GM23338 (cell line): ENCODE data around the gene CEP85. TPM values are rescaled to one million over a fixed set of nuclear protein-coding genes. Genes with fewer than 3 reads are reported as not detected.

Experiments used
- ATAC-seq: fragments of 200-7000 bp; cut with Tn5 transposase; 3 replicates; pipeline ENCODE4 v1.9.1; 2020
- DNase-seq: peaks from one replicate; pipeline ENCODE4 v3.0.0-alpha.2; 2015; ENCODE audit warnings: low spot score
- H2AFZ ChIP-seq: fragments of 200-600 bp; sonication (generic); 2 replicates; pipeline ENCODE4 v1.8.0; 2016; ENCODE audit warnings: antibody characterized with exemption, mild to moderate bottlenecking, moderate library complexity
- H3F3A ChIP-seq: fragments of 200-600 bp; sonication (generic); replicated peaks from 2 replicates; pipeline ENCODE4 v1.8.0; 2017; ENCODE audit warnings: antibody characterized with exemption, mixed run types, low read depth
- H3K27ac ChIP-seq: fragments of 200-600 bp; sonication (generic); 2 replicates; pipeline ENCODE4 v1.6.1; 2016; ENCODE audit warnings: low read depth
- H3K27me3 ChIP-seq: fragments of 200-600 bp; sonication (generic); 2 replicates; pipeline ENCODE4 v1.8.0; 2016; ENCODE audit warnings: mild to moderate bottlenecking, mixed run types, moderate library complexity; ENCODE audit not compliant: insufficient read depth
- H3K36me3 ChIP-seq: fragments of 200-600 bp; sonication (generic); 2 replicates; pipeline ENCODE4 v1.8.0; 2016; ENCODE audit warnings: mild to moderate bottlenecking; ENCODE audit not compliant: insufficient read depth
- H3K4me1 ChIP-seq: fragments of 200-600 bp; sonication (generic); 2 replicates; pipeline ENCODE4 v1.8.0; 2016; ENCODE audit warnings: mild to moderate bottlenecking, moderate library complexity; ENCODE audit not compliant: insufficient read depth
- H3K4me2 ChIP-seq: fragments of 200-600 bp; sonication (generic); 2 replicates; pipeline ENCODE4 v1.7.1; 2017; ENCODE audit warnings: mixed run types
- H3K4me3 ChIP-seq: fragments of 200-600 bp; sonication (generic); 2 replicates; pipeline ENCODE4 v1.6.1; 2016; ENCODE audit warnings: mixed run types
- H3K79me2 ChIP-seq: fragments of 200-600 bp; sonication (generic); replicated peaks from 2 replicates; pipeline ENCODE4 v1.8.0; 2017; ENCODE audit warnings: mild to moderate bottlenecking; ENCODE audit not compliant: insufficient read depth
- H3K9me2 ChIP-seq: fragments of 200-600 bp; sonication (generic); 2 replicates; pipeline ENCODE4 v1.8.0; 2017; ENCODE audit not compliant: insufficient read depth
- H4K20me1 ChIP-seq: fragments of 200-600 bp; sonication (generic); replicated peaks from 2 replicates; pipeline ENCODE4 v1.8.0; 2017; ENCODE audit warnings: mild to moderate bottlenecking; ENCODE audit not compliant: insufficient read depth
- H3K27ac Mint-ChIP-seq: 2 replicates; pipeline ENCODE4 v1.8.0; 2020; ENCODE audit warnings: inconsistent platforms, mild to moderate bottlenecking, moderate library complexity, mixed read lengths
- H3K27me3 Mint-ChIP-seq: 3 replicates; pipeline ENCODE4 v1.8.0; 2022; ENCODE audit warnings: low read depth, mild to moderate bottlenecking, moderate library complexity, mixed read lengths, inconsistent platforms; ENCODE audit not compliant: insufficient read depth, poor library complexity
- H3K36me3 Mint-ChIP-seq: 3 replicates; pipeline ENCODE4 v1.8.0; 2021; ENCODE audit warnings: low read depth, mild to moderate bottlenecking, inconsistent platforms, moderate library complexity, mixed read lengths
- H3K4me1 Mint-ChIP-seq: 3 replicates; pipeline ENCODE4 v1.8.0; 2020; ENCODE audit warnings: mild to moderate bottlenecking, inconsistent platforms, mixed read lengths
- H3K4me3 Mint-ChIP-seq: 3 replicates; pipeline ENCODE4 v1.8.0; 2021; ENCODE audit warnings: moderate library complexity, mild to moderate bottlenecking, inconsistent platforms, mixed read lengths
- H3K9me3 Mint-ChIP-seq: 3 replicates; pipeline ENCODE4 v1.8.0; 2020; ENCODE audit warnings: moderate library complexity, mild to moderate bottlenecking, inconsistent platforms, mixed read lengths
- CREB1 ChIP-seq: fragments of 250-450 bp; sonication (Bioruptor Pico); IDR thresholded peaks from 2 replicates; pipeline ENCODE4 v1.5.0; 2020; ENCODE audit warnings: low read depth, mild to moderate bottlenecking, moderate library complexity
- CTCF ChIP-seq, 2 experiments: fragments of 200-600 bp in 1 of 2; sonication (generic) in 1 of 2; conservative IDR thresholded peaks; 2 replicates each; pipeline versions ENCODE4 v1.5.1 to v1.6.1; 2016 to 2017; ENCODE audit warnings: antibody characterized with exemption in 2 of 2, low read depth in 2 of 2, mild to moderate bottlenecking in 2 of 2, moderate library complexity in 1 of 2
- ETS1 ChIP-seq: IDR thresholded peaks from 2 replicates; pipeline ENCODE4 v1.6.1; 2016; ENCODE audit warnings: antibody characterized with exemption
- EZH2 ChIP-seq: fragments of 200-600 bp; sonication (generic); IDR thresholded peaks from one replicate; pipeline ENCODE4 v1.8.0; 2017; ENCODE audit warnings: antibody characterized with exemption, mild to moderate bottlenecking, low read depth; ENCODE audit not compliant: unreplicated experiment
- EZH2phosphoT487 ChIP-seq: fragments of 200-600 bp; sonication (generic); IDR thresholded peaks from one replicate; pipeline ENCODE4 v1.8.1; 2018; ENCODE audit warnings: antibody characterized with exemption; ENCODE audit not compliant: unreplicated experiment
- JUNB ChIP-seq: IDR thresholded peaks from one replicate; pipeline ENCODE4 v1.6.1; 2016; ENCODE audit warnings: antibody characterized with exemption; ENCODE audit not compliant: unreplicated experiment
- NANOG ChIP-seq: IDR thresholded peaks from 2 replicates; pipeline ENCODE4 v1.6.1; 2016; ENCODE audit warnings: antibody characterized with exemption, borderline replicate concordance
- POLR2AphosphoS5 ChIP-seq: IDR thresholded peaks from 2 replicates; pipeline ENCODE4 v1.6.1; 2016; ENCODE audit warnings: antibody characterized with exemption, low read depth
- REST ChIP-seq: IDR thresholded peaks from one replicate; pipeline ENCODE4 v1.6.1; 2018; ENCODE audit warnings: antibody characterized with exemption; ENCODE audit not compliant: unreplicated experiment
- STAT1 ChIP-seq: IDR thresholded peaks from one replicate; pipeline ENCODE4 v1.6.1; 2016; ENCODE audit warnings: antibody characterized with exemption; ENCODE audit not compliant: unreplicated experiment
- ZNF114 ChIP-seq: fragments of 250-450 bp; sonication (Bioruptor Pico); IDR thresholded peaks from 2 replicates; pipeline ENCODE4 v1.5.0; 2020; ENCODE audit warnings: mild to moderate bottlenecking, moderate library complexity
- ZNF331 ChIP-seq: fragments of 250-450 bp; sonication (Bioruptor Pico); IDR thresholded peaks from 2 replicates; pipeline ENCODE4 v1.5.0; 2020; ENCODE audit warnings: low read depth, mild to moderate bottlenecking, moderate library complexity
- polyA plus RNA-seq: library from polyadenylated mRNA; unstranded; fragments of >200 nt; fragmentation: Nextera tagmentation; extraction: Ambion mirVana; gene quantifications from 2 replicates; pipeline ENCODE4 v1.2.1, GENCODE V29; 2016
- total RNA-seq: library from RNA; depleted of rRNA; stranded (reverse); fragments of >200 nt; shearing (Covaris generic); gene quantifications from 2 replicates; pipeline ENCODE4 v1.2.3, GENCODE V29; 2014

CEP85 gene
- total and polyA plus RNA-seq, 2 experiments from 2014 or later, result 12.8 to 36.8 TPM

- H3K36me3 Mint-ChIP-seq, result peaks cover 5% of the 10 kb centered on the region; the same call in 1 of the 3 replicates
- H3F3A ChIP-seq, result 0 out of 2 replicates have a peak, but pooled peaks cover 4% of the 10 kb centered on the region
- no peak overlapping the region for H3K4me3 Mint-ChIP-seq
- H3K4me3 ChIP-seq, result no peak overlapping the region
- no peak overlapping the region for H3K4me2 ChIP-seq
- H3K79me2 ChIP-seq, result no peaks in the 10 kb centered on the region
- H2AFZ ChIP-seq, result no peak overlapping the region
- ATAC-seq, result no peak
- H4K20me1 ChIP-seq, result no peaks in the 10 kb centered on the region
- H3K27ac Mint-ChIP-seq, result no peak overlapping the region
- TF ChIP-seq EZH2phosphoT487 (no peak), POLR2AphosphoS5 (no peak), EZH2 (no peak), JUNB (no peak), NANOG (no peak), ETS1 (no peak), ZNF331 (no peak)
- no peaks in the 10 kb centered on the region; the same call in 2 of the 3 replicates for H3K9me3 Mint-ChIP-seq
- H3K9me2 ChIP-seq, result no peaks in the 10 kb centered on the region
- no peak for DNase-seq
- H3K27me3 Mint-ChIP-seq, result peaks cover 12% of the 10 kb centered on the region
- H3K36me3 ChIP-seq, result no peaks in the 10 kb centered on the region
- no peaks in the 10 kb centered on the region for H3K27me3 ChIP-seq
- peaks cover 17% of the 10 kb centered on the region for H3K4me1 Mint-ChIP-seq
- no peaks in the 10 kb centered on the region for H3K4me1 ChIP-seq
- no peak overlapping the region for H3K27ac ChIP-seq
These were observed 42.3 kb upstream of the CEP85 start for GRCh38 chr1:26191739-26192138.

GRCh38 chr1:26195805-26196204 lies 38.2 kb upstream of the CEP85 start:
- H3K4me3 Mint-ChIP-seq, result no peak overlapping the region
- Histone ChIP-seq H3K79me2 (no peaks in the 10 kb centered on the region), H3K4me3 (no peak overlapping the region), H3K4me2 (no peak overlapping the region), H3K27me3 (no peaks in the 10 kb centered on the region), H3K36me3 (no peaks in the 10 kb centered on the region), H2AFZ (no peak overlapping the region), H3K4me1 (no peaks in the 10 kb centered on the region), H3K9me2 (no peaks in the 10 kb centered on the region), H3K27ac (no peak overlapping the region), H4K20me1 (no peaks in the 10 kb centered on the region), H3F3A (no peaks in the 10 kb centered on the region)
- no peak for DNase-seq
- H3K27me3 Mint-ChIP-seq, result peaks cover 9% of the 10 kb centered on the region
- H3K9me3 Mint-ChIP-seq, result no peaks in the 10 kb centered on the region; the same call in 2 of the 3 replicates
- peaks cover 21% of the 10 kb centered on the region for H3K4me1 Mint-ChIP-seq
- H3K36me3 Mint-ChIP-seq, result no peaks in the 10 kb centered on the region
- no peak for ATAC-seq
- H3K27ac Mint-ChIP-seq, result no peak overlapping the region
- no peak for TF ChIP-seq CTCF (conservative IDR thresholded peaks at IDR 0.05; ENCODE audit: low read depth in 2 of 2)
- no peak for TF ChIP-seq REST
- TF ChIP-seq JUNB, result no peak
- no peak for TF ChIP-seq CREB1 (CRISPR knock-in tag)
- no peak for TF ChIP-seq ZNF114 (CRISPR knock-in tag)
- TF ChIP-seq ZNF331, result no peak
- no peak for TF ChIP-seq STAT1
- no peak for TF ChIP-seq POLR2AphosphoS5
- TF ChIP-seq EZH2phosphoT487, result no peak
